HG02884 (cell line): ENCODE data around the gene RPL19.

Experiments
- ATAC-seq: cut with Tn5 transposase; IDR thresholded peaks from one replicate; pipeline ENCODE4 v1.9.1; 2021; ENCODE audit warnings: mild to moderate bottlenecking, moderate library complexity; ENCODE audit not compliant: unreplicated experiment

Gene RPL19

GRCh38 chr17:39222866-39223834 is 23.1 kb downstream of the RPL19 start:
- ATAC-seq: no peak

DNA sequence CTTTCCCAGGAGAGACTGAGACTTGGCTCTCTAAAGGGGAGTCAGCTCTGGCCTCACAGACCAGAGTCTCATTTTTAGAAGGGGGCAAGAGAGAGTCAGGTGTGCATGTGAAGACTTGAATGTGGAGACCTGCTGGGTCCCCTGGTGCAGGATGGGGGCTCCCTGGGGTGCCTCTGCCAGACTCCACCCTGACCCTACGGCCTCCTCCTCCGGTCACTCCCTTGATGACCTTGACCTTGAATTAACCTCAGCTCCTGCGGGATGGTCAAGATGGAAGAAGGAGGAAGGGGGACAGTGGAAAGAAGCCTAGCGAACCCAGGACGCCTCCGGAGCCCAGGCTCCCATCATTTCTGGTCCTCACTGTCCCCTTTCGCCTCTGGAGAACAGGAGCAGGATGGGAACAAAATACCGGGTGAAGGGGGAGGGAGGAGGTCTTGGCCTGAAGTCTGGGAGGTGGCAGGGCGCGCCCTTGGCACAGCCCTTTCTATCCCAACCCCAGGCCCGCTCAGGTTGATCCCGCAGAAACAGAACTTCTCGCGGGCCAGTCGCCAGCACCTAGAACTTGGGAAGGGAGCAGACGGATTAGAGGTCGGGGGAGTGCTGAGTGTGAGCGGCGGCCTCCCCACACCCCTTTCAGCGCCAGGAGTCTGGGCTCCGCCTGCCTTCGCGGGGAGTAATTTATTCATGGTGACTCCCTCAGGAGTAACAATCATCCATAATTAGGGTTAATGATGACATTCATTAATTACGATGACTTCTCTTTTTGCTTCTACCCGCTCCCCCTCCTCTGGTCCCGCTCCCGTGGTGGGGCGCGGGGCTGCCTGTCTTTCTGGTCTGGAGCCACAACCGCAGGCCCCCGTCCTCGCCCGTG is 24.1 kb downstream of the RPL19 start:
- no peak for ATAC-seq

DNA sequence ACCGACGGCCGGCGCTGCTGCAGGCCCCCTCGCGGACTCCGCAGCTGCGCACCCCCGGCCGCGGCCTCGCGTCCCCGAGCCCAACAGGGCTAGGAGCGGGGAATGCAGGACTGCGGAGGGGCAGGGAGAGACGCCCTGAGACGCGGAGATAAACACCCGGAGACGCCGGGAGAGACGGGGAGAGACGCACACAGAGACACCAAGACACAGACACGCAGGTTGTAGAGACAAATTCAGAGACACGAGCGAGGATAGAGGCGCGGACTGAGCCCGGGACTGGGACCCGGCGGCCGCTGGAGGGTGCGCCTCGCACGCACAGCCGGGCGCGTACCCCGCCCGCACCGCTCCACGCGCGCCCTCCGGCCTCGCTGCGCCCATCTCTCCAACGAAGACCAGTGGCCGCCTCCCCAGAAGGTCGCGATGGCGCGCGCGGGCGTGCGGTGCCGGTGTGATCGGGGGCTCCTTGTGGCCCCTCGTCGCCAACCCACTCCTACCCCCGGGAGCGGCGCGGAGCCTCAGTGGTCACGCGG is 24.8 kb downstream of the RPL19 start:
- ATAC-seq: no peak

GRCh38 chr17:39225308-39225958 is 25.4 kb downstream of the RPL19 start, which contains the start of gene STAC2:
STAC2 (minus strand) TSS chr17:39225945; CDS start chr17:39225502, 443 bp downstream.
- ATAC-seq: no peak

DNA sequence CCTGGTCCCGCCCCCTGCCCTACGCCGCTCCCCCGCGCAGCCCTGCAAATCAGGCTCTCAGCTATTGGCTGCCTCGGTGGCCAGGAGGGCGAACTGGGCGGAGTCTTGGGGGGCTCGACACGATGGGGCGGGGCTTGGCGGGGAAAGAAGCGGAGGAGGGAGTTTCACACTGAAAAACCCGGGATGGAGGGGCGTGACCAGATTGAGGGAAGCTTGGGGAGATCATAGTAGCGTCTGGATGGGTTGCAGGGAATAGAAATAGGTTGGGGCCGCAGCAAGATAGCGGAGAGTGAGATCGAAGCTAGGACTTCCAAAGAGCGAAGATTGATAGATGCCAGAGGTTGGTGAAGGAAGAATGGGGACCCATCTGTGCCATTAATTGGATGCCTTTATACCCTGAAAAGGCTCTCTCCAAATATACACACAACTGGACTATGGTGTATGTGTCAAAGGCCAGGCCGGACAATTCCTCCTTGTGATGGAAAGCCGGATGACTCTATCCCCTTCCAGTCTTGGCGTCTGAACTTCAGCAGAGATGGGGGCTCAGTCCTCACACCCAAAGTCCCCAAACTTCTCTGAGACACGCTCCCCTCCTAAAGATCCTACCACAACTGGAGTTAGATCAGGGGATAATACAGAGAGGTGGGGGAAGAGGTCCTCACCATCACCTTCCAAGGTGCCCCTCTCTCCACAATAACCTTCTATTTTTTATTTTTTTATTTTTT is 26.0 kb downstream of the RPL19 start:
- no peak for ATAC-seq

- no peak for ATAC-seq
Observed at GRCh38 chr17:39227364-39227919, 27.4 kb downstream of the RPL19 start.

DNA sequence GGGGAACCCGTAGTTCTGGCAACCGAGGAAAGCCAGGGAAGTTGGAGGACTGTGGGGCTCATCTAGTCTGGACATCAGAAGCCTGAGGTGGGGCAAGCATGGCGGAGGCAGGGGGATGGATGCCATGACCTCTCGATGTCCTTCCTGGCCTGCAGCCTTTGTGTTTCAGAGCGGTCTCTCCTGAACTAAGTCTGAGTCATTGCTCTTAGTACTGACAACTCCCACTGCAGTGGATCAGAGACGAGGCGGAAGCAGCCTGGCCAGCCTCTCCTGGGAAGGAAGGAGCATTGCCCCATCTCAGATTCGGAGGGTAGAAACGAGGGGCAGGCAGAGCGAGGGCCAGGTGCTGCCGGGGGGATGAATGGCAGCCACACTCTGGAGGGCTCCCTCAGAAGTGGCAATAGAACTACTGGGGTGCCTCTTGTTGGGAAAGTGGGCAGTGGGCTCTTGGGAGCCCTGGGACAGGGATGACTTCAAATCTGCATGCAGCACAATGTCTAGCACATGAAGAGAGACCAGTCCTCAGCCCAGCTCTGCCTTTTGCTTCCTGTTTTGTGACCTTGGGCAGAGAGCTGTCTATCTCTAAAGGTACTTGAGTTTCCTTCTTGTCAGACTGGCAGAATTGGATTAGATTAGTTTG is 29.3 kb downstream of the RPL19 start:
- ATAC-seq: no peak

DNA sequence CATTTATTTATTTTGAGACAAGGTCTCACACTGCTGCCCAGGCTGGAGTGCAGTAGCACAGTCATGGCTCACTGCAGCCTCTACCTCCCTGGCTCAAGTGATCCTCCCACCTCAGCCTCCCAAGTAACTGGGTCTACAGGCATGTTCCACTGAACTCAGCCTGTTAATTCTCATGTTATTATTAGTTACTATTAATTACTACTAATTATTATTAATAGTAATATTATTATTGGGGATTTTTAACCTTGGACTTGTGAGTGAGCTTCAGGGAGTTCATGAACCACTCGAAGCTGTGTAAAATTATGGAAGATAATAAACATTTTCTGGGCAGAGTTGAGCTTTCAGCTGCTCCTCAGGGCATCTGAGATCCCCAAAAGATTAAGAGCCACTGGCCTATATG is 30.3 kb downstream of the RPL19 start:
- ATAC-seq: no peak

GRCh38 chr17:39231091-39231561 is 31.0 kb downstream of the RPL19 start:
- no peak for ATAC-seq

- no peak for ATAC-seq
Observed at GRCh38 chr17:39231591-39232551, 31.8 kb downstream of the RPL19 start.

DNA sequence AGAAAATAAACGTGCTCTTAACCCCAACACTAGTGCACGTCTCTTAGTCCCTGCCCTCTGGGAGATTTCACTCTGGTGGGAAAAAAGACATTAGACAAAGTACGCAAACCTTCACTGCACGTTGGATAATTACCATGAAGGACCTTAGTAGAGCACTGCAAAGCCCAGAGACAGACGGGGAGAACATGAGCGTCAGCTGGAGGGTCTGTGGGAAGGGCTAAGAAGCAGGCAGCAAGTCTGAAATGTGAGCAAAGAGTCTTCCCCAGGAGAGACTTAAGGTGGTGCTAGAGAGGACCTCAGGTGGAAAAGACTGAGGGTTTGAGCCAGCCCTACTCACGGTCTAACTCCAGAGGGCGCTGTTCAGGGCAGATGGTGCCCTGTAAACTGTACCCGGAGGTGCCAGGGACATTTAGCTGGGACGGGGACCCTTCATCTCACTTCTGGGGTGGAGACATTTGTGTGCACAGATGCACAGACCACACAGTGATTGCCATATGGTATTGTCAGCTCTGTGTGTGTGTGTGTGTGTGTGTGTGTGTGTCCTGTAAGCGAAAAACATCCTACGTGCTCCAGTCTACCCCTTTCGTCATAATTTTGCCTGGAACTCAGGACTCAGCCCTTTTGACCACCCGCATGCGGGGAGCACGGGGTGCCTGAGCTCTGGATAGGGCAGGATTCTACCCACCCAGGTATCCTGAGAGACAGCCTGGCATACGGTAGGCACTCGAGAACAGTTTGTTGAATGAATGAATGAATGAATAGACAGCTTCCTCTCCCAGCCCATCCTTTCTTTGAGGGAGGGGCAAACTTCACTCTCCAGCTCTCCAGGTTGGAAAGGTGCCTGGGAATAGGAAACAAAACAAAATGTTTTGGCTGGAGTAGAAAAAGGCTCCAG is 35.7 kb downstream of the RPL19 start:
- no peak for ATAC-seq

- ATAC-seq: no peak
Observed at GRCh38 chr17:39236450-39236927, 36.4 kb downstream of the RPL19 start.

DNA sequence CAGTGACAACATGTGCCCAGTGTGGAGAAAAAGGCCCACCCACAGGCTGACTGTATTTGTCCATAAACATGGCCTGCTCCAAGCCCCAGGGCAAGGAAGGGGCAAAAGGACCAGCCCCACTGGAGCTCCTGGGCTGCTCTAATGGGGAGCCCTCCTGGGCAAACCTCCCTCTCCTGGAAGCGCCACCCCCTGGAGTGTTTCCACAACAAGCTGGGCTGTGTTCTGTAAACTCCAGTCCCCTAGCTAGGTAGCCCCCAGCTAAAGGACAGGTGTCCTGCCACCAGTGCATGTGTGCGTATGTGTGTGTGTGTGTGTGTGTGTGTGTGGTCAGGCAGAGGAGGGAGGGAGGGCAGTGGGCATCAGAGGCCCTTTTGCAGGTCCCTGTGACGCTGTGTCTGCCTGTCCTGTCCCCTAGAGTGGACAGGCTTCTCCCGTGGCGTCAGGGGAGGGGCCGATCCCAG is 36.9 kb downstream of the RPL19 start:
- no peak for ATAC-seq

DNA sequence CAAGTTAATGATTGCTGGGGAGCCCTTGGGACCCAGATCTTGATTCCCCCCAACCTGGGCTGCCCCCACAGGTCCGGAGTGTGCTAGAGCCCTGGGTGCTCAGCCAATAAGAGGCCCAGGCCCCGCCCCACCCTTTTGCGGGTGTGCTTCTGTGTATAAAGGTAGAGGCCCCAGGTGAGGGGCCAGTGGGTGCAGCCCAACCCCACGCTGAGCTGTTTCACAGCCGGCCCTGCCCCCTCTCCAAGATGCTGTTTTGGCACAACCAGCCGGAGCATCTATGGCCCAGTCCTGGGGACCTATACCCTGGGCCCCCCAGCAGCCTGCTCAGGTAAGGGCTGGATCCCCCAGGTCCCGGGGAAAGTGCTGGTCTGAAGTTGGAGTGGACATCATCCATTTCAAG is 37.5 kb downstream of the RPL19 start:
- no peak for ATAC-seq

DNA sequence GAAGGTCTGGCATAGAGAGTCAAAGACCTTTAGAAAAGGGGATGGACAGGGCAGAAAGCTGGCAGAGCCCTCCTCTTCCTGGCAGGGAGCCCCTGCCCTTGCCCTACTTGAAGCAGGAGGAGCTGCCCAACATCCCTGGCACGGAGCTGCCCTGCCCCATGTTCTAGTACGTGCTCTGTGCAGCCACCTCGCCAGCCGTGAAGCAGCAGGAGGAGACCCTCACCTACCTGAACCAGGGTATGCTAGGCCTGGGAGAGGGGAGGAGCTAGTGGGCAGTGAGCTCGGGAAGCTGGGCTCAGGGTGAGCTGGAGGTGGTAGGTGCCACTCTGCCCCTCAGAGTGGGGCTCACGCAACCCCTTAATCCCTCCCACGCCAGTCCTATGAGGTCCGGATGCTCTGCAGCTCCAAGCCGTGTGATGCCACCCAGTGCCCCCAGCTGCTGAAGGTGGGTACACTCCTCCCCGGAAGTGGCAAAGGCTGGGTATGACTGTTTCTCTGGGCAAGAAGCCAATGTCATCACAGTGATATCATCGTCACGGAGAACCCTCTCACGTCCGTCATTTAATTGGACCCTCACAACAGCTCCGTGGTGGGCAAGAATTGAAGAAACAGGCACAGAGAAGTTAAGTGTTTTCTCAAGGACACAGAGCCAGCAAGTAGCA is 38.4 kb downstream of the RPL19 start:
- ATAC-seq: no peak

DNA sequence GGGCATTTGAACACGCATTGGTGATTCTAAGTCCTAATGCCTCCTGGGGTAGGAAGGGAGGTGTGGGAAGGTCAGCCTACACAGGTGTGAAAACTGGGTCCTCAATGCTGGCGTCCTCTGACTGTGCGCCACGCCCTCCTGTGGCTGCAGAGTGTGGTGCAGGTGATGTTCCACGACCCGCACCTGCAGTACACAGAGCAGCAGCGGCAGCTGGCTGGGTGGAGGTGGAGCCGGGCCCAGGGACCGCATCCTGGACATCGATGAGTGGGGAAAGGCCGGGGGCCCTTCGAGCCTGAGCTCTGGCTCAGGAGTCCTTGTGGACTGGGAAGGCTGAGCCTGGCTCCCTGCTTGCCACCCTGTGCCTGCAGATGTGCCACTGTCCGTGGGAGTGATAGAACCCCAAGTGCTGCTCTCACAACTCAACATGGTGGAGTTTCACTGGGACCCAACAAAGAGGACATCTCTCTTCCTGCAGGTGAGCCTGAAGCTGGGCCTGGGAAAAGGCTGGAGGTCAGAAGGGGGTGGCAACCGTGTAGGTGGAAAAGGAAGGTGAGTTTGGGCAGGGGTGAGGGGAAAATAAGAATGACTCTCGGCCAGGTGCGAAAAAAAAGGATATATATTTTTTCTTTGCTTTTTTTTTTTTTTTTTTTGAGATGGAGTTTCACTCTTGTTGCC is 39.7 kb downstream of the RPL19 start:
- no peak for ATAC-seq
